ENCODE data around the gene RLN1.
A peak's percentile ranks its signal among the peaks of the same experiment; 100 is the strongest.
"Not testable (repeated sequence)": the region's sequence is repeated elsewhere in the genome, so short reads cannot be mapped to it uniquely, and the experiment has no call there.

Gene RLN1

GRCh38 chr9:5321058-5321457 lies 18.6 kb downstream of the RLN1 start:
- H2AFZ ChIP-seq, result no peak overlapping the region
- no peaks in the 10 kb centered on the region for H3K27me3 ChIP-seq (ENCODE audit: control insufficient read depth, insufficient read depth, low read length)
- H3K4me1 ChIP-seq, result no peaks in the 10 kb centered on the region
- H3K9me3 ChIP-seq (ENCODE audit: control insufficient read depth, low read length), result no peaks in the 10 kb centered on the region
- H3K4me2 ChIP-seq (ENCODE audit: low read length), result no peak overlapping the region
- H3K4me3 ChIP-seq (ENCODE audit: low read depth, low read length), result no peak overlapping the region
- H3K79me2 ChIP-seq, result no peaks in the 10 kb centered on the region
- H3K36me3 ChIP-seq (ENCODE audit: control insufficient read depth, insufficient read depth, low read length), result no peaks in the 10 kb centered on the region
- H3K27ac ChIP-seq, result no peak overlapping the region
- no peak for TF ChIP-seq CTCF (IDR thresholded peaks at IDR 0.05)
- H3K9ac ChIP-seq, result no peak overlapping the region

- not testable (repeated sequence) for H3K36me3 ChIP-seq (ENCODE audit: control insufficient read depth, insufficient read depth, low read length); H3K4me2 ChIP-seq (ENCODE audit: low read length); H3K79me2 ChIP-seq; H2AFZ ChIP-seq; H3K27ac ChIP-seq; H3K27me3 ChIP-seq (ENCODE audit: control insufficient read depth, insufficient read depth, low read length); H3K4me3 ChIP-seq (ENCODE audit: low read depth, low read length); H3K9me3 ChIP-seq (ENCODE audit: control insufficient read depth, low read length); H3K9ac ChIP-seq; H3K4me1 ChIP-seq
Observed at GRCh38 chr9:5316406-5316805, 23.3 kb downstream of the RLN1 start.

GRCh38 chr9:5315187-5315923 lies 24.3 kb downstream of the RLN1 start:
- Histone ChIP-seq H3K27ac (no peak overlapping the region), H3K9me3 (ENCODE audit: control insufficient read depth, low read length) (no peaks in the 10 kb centered on the region), H3K9ac (no peak overlapping the region), H3K27me3 (ENCODE audit: control insufficient read depth, insufficient read depth, low read length) (no peaks in the 10 kb centered on the region), H3K4me2 (ENCODE audit: low read length) (no peak overlapping the region), H3K4me1 (no peaks in the 10 kb centered on the region), H3K36me3 (ENCODE audit: control insufficient read depth, insufficient read depth, low read length) (no peaks in the 10 kb centered on the region), H2AFZ (no peak overlapping the region), H3K79me2 (no peaks in the 10 kb centered on the region), H3K4me3 (ENCODE audit: low read depth, low read length) (no peak overlapping the region)
- TF ChIP-seq CTCF (IDR thresholded peaks at IDR 0.05), result no peak

GRCh38 chr9:5310851-5311250 lies 28.8 kb downstream of the RLN1 start:
- H3K9me3 ChIP-seq (ENCODE audit: control insufficient read depth, low read length), result no peaks in the 10 kb centered on the region
- H3K9ac ChIP-seq, result no peak overlapping the region
- H3K36me3 ChIP-seq (ENCODE audit: control insufficient read depth, insufficient read depth, low read length), result no peaks in the 10 kb centered on the region
- H3K27ac ChIP-seq, result no peak overlapping the region
- H3K4me2 ChIP-seq (ENCODE audit: low read length), result no peak overlapping the region
- H3K4me3 ChIP-seq (ENCODE audit: low read depth, low read length), result no peak overlapping the region
- no peaks in the 10 kb centered on the region for H3K27me3 ChIP-seq (ENCODE audit: control insufficient read depth, insufficient read depth, low read length)
- TF ChIP-seq CTCF (IDR thresholded peaks at IDR 0.05), result no peak
- no peak overlapping the region for H2AFZ ChIP-seq
- no peaks in the 10 kb centered on the region for H3K4me1 ChIP-seq
- H3K79me2 ChIP-seq, result no peaks in the 10 kb centered on the region

GRCh38 chr9:5305741-5306140 lies 33.9 kb downstream of the RLN1 start:
- no peaks in the 10 kb centered on the region for H3K9me3 ChIP-seq (ENCODE audit: control insufficient read depth, low read length)

GRCh38 chr9:5303840-5304795 lies 35.6 kb downstream of the RLN1 start, which contains the start of gene RLN2:
RLN2 (minus strand) TSS chr9:5304716; CDS start chr9:5304580, 136 bp downstream.
- not testable (repeated sequence) for H3K79me2 ChIP-seq; H3K27me3 ChIP-seq (ENCODE audit: control insufficient read depth, insufficient read depth, low read length); H3K36me3 ChIP-seq (ENCODE audit: control insufficient read depth, insufficient read depth, low read length); H3K9ac ChIP-seq; H3K27ac ChIP-seq; H3K4me2 ChIP-seq (ENCODE audit: low read length); H3K9me3 ChIP-seq (ENCODE audit: control insufficient read depth, low read length); H3K4me1 ChIP-seq; H3K4me3 ChIP-seq (ENCODE audit: low read depth, low read length)
- peak within 1 kb of the TSS; percentile 42 for H2AFZ ChIP-seq

More at GRCh38 chr9:5305741-5306140, 33.9 kb downstream of the RLN1 start:
- Histone ChIP-seq H3K36me3 (ENCODE audit: control insufficient read depth, insufficient read depth, low read length) (no peaks in the 10 kb centered on the region), H3K4me1 (no peaks in the 10 kb centered on the region), H2AFZ (no peak overlapping the region), H3K27me3 (ENCODE audit: control insufficient read depth, insufficient read depth, low read length) (no peaks in the 10 kb centered on the region), H3K27ac (no peak overlapping the region), H3K9ac (no peak overlapping the region), H3K4me2 (ENCODE audit: low read length) (no peak overlapping the region), H3K4me3 (ENCODE audit: low read depth, low read length) (no peak overlapping the region), H3K79me2 (no peaks in the 10 kb centered on the region)
- no peak for TF ChIP-seq CTCF (IDR thresholded peaks at IDR 0.05)

Data from parathyroid adenoma (tissue), 2 donors.